SKM-1 treated with dmso at 0.1 percent for 144 hours (cell line): ENCODE data around the gene KRTAP4-7.
"Not testable (repeated sequence)": the region's sequence is repeated elsewhere in the genome, so short reads cannot be mapped to it uniquely, and the experiment has no call there.

Experiments
- DNase-seq: peaks from one replicate; lab custom pipeline; 2025; ENCODE audit not compliant: unreplicated experiment; lab: John Stamatoyannopoulos, UW

The KRTAP4-7 gene

DNA sequence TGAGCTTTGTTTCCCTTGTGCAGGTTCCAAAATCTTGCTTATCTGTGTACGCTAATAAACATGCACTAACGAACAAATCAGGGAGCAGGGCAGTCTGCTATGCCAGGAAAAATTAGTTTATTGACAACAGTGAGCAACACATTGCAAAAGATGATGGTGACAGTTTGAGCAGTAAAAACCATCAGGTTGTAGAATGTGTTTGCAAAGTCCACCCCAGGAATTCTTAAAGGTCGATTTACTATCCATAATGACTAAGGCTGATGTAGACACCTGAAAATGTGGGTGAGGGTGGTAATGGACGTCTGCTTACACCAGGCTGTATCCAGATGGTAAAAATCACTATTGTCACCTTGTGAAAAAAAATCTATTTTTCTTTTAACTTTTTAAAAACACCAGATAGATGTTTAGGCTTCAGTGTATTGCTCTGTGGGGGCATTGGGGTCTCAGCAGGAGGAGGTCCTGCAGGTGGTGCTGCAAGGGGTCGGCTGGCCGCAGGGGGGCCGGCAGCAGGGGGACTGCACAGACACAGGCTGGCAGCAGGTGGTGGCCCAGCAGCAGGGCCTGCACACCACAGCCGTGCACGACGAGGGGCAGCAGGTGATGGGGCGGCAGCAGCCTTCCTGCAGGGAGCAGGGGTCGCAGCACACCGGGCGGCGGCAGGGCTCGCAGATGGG lies 18.8 kb upstream of the KRTAP4-7 start:
- not testable (repeated sequence) for DNase-seq

DNA sequence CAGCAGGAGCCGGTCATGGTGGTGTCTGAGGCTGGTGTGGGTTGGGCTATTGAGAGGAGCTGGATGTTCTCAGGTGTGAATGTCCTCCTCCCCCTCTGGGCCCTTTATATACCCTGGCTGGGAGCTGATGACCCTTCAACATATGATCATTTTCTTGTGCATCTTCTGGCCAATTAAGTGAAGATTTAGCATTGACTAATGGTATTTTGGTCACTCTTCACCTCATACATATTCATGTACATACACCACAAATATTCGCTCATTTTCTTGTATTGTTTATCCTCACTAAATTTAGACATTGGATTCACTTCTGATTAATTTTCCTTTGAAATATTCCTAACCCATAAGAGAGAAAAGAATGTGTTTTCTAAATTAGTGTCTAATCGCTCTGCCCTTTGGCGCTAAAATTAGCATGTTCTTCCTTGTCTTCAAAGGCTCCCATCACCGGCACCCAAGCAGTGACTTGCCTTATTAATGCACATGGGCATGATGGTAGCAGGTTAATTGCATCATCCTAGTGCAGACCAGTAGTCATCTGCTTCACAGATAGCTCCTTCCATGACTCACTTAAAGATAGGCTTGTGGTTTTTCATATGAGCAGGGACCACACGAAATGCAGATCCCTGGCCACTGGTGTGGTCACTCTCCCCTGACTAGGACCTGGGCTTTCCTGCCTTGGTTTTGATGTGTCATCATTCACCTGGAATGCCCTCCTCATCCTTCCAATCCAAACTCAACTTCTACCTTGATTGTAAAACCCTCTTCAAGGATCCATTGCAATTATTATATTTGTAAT lies 17.9 kb upstream of the KRTAP4-7 start, which contains the start of gene KRTAP2-4:
Gene KRTAP2-4 (minus strand): TSS at position 51 of the 796 bp plus-strand sequence. CDS start 34 bp downstream, at position 17.
- DNase-seq = no peak

DNA sequence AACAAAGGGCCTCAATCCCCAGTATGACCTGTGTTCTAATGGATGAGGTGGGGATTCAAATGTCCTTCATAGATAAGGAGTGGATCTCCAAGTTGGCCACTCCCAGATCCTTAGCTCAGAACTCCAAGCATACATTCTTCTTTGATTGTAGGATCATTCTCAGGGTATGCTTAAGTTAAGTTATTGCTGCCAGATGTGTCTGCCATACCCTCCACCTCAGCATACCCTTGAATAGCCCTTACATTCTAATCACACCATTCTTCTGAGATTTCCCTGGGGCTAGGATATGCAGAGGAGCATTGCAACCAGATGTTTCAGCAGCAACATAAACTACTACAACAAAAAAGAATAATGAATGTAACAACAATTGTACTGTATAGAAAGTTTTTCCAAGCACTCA lies 16.7 kb upstream of the KRTAP4-7 start:
- DNase-seq = no peak

DNA sequence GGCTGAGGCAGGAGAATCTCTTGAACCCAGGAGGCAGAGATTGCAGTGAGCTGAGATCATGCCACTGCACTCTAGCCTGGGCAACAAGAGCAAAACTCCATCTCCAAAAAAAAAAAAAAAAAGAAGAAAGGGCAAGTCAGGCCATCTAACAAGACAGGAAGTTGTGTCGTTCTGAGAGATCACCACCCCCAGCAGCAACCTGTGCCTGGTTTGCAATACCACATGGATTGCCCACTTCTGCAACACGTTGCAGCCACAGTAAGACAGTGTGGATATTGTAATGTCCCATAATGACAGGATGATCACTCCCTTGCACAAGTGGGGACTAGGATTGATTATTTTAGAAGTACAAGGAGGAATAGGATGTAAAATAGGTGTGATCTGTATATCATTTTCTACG lies 14.9 kb upstream of the KRTAP4-7 start:
- DNase-seq = no peak

DNA sequence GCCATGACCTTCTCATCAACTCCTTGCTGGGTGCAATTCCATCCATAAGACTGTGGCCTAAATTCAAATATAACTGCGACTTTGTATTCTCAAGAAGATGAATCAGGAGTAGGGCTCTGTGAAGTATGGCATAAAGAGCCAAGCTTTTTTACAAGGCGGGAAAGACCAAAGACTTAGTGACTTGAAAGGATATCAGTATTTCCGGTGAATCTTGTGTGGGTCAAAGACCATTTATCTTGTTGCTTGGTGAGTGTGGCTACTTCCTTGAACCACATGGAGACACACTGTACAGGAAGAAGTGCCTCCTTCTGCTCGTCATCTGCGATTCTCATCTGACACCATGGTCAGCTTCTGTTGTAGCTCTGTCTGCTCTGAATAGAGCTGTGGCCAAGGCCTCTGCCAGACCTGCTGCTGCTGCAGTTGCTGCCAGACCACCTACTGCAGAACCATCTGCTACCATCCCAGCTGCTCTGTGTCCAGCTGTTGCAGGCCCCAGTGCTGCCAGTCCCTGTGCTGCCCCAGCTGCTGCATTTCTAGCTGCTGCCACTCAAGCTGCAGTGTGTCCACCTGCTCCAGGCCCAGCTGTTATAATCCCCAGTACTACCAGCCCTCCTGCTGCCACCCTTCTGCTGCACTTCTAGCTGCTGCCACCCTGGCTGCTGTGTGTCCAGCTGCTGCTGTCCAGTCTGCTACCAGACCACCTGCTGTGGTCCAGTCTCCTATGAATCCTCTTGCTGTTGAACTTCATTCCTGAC lies 12.2 kb upstream of the KRTAP4-7 start:
- no peak for DNase-seq

DNA sequence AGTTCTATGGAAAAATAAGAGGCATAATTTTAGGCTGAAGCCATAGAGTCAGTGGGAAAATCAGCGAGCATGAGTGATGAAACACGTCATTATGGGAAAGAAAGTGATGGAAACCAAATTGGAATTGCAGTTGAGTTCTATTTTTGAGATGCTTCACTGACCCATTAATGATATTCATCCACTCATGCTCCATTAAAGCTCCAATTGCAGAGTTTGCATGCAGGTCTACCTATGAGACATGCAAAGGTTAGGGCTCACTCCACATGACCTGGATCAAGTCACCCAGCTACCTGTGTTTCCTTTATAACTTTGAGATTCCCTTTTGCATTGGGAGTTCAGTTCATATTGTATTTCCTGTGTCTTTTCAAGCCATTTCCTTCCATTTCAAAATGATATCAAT lies 10.3 kb upstream of the KRTAP4-7 start:
- no peak for DNase-seq

DNA sequence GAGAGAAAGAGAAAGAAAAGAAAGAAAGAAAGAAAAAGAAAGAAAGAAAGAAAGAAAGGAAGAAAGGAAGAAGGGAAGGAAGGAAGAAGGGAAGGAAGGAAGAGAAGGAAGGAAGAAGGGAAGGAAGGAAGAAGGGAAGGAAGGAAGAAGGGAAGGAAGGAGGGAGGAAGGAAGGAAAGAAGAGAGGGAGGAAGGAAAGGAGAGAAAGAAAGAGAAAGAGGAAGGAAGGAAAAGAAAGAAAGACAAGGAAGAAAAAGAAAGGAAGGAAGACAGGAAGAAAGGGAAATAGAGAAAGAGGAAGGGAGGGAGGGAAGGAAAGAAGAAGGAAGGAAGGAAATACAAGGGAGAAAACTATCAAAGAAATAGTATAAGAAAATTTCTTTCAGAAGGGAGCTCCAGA lies 7.2 kb upstream of the KRTAP4-7 start:
- no peak for DNase-seq

DNA sequence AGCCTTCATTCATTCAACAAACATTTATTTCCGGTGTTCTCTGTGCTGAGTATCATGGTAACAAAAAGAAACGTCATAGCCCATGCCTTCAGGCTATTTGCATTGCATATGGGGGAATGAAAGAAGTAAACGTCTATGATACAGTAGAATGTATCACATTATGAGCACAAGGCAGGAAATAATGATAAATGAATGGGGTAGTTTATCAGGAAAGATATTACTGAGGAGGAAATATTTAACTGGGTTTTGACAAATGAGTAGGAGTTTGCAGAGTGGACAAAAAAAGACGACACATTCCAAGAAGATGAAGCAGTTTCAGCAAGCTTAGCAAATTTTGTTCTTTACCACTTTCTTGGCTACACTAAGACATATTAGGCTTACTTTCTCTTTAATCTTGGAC lies 1.3 kb upstream of the KRTAP4-7 start:
- DNase-seq = no peak

DNA sequence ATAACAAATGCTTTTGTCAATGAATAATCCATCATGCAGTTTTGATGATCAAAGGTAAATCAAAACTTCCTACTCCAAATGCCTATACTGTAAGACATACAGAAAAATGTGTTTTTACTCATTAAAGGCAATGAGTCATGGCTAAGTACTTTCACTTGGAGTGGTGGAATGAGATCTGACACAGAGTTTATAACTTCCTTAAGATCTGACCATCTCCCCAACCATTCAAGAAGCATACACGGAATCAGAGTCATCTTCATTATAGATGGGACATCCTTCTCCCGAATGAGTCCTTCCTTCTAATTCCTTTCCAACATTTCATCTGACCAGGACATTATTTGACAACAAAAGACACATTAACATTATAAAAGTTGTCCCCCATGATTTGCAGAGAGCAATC lies 523 bp upstream of the KRTAP4-7 start:
- DNase-seq = not testable (repeated sequence)

DNA sequence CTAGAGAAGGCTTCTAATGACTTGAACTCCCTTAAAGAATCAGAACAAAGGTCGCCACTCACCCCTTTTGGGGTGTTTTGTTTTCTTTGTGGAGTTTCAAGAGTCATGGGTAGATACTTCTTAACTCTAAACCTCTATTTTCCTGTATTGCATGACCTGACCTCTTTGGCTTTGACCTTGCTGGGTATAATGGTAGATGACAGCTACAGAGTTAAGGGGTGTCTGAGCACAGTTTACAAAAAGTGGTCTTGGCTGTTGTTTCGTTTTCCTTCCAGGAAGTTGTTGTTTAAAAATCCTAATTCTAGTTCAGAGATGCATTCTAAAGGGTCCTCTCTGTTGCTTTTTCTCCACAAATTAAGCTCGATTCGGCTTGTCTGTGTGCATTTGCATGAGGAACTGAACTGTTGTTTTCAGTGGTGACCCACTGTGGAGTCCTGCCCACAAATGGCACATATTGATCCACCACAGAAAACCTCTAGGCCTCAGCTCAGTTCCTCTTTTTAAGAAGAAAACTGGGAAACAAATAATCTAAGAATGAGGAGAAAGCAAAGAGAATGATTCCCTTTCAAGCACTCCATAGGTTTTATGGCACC lies 4.9 kb downstream of the KRTAP4-7 start:
- DNase-seq = not testable (repeated sequence)

DNA sequence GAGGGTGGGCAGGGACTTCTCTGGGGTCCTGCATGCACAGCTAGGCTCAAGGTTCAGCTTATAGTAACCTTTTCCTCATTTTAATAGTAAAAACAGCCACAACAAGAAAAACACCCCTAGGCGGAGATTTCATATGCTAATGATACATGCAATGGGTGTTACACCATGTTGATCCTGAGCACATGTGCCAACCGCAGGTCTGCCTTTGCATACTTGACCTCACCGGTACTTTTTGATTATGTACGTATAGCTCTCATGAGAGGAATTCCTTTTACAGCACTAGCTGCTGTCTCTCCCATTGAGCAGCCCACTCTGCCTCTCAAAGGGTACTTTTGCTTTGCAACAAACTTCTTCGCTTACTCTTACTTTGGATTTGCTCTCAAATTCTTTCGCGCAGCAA lies 12.1 kb downstream of the KRTAP4-7 start:
- DNase-seq = no peak

DNA sequence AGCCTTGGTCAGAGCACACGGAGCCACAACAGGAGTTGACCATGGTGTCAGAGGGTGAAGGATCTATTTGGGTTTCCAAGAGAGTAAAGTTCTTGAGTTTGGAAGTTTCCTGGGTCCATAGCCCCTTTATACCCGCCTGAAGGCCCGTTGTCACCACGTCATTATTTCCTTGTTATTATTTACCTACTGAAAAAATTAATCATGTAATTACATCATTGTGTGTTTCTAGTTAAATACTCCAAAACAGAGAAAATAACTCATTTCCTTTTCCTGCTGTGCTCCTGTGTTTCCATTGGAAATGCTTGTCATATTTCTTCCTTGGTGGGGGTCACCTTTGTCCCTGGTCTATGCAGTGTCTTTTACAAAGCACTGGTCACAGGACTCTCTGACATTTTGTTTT lies 14.1 kb downstream of the KRTAP4-7 start, which contains the start of gene KRTAP4-8:
Gene KRTAP4-8 (minus strand): TSS at position 101 of the 400 bp plus-strand sequence. CDS start 58 bp downstream, at position 43.
- no peak for DNase-seq

DNA sequence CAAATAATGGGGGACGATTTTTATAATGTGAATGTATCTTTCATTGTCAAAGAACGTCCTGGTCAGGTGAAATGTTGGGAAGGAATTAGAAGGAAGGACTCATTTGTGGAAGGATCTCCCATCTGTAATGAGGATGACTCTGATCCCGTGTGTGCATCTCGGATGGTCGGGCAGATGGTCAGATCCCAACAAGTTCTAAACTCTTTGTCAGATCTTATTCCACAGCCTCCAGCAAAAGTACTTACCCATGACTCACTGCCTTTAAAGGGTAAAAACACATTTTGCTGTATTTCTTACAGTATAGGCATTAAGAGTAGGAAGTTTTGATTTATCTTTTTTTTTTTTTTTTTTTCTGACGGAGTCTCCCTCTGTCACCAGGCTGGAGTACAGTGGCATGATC lies 14.5 kb downstream of the KRTAP4-7 start:
- DNase-seq = no peak

DNA sequence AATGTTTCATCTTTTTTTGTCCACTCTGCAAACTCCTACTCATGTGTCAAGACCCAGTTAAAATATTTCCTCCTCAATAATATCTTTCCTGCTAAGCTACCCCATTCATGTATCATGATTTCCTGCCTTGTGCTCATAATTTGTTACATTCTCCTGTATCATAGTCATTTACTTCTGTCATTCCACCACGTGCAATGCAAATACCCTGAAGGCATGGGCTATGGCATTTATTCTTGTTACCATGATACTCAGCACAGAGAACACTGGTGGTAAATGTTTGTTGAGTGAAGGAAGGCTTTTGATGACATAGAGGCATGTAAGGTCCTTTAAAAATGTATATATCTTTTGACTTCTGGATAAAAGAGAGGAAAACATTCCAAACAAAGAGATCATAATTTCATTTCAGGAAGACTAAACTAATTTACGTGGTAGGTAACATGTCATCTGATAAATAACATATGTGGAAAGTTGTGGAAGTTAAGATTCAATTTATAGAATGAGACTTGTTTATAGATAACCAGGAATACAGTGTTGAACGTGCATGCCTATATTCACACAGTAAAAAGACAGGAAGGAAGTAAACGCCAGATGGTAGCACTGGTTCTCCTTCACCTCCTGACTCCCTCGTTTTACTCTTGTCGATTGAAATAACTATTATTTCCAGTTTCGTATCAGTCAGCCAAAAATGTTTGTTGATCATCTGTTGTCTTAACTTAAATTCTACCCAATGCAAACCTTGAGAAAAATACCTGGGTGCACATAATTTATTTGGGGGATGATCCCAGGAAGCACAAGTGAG lies 15.9 kb downstream of the KRTAP4-7 start:
- DNase-seq = not testable (repeated sequence)

DNA sequence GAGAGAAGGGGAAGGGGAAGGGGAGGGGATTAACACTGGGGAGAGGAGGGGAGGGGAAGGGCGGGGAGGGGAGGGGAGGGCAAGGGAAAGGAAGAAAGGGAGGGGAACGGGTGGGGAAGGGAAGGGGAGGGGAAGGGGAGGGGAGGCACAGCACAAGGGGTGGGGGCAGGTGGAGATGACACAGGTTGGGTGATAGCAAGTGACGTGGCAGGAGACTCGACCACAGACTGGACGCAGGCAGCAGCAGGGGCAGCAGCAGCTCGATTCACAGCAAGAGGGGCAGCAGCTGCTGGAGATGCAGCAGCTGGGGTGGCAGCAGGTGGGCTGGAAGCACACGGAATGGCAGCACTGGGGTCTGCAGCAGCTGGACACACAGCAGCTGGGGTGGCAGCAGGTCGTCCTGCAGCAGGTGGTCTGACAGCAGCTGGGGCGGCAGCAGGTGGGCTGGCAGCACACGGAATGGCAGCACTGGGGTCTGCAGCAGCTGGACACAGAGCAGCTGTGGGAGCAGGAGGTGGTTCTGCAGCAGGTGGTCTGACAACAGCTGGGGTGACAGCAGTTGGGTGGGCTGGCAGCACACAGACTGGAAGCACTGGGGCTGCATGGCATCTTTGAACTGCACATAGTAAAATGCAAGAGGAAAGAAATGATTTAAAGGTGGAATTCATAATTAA lies 17.8 kb downstream of the KRTAP4-7 start, which contains the start of gene KRTAP4-16:
Gene KRTAP4-16 (minus strand): TSS at position 624 of the 674 bp plus-strand sequence. CDS start 0 bp downstream, at position 624.
- no peak for DNase-seq

DNA sequence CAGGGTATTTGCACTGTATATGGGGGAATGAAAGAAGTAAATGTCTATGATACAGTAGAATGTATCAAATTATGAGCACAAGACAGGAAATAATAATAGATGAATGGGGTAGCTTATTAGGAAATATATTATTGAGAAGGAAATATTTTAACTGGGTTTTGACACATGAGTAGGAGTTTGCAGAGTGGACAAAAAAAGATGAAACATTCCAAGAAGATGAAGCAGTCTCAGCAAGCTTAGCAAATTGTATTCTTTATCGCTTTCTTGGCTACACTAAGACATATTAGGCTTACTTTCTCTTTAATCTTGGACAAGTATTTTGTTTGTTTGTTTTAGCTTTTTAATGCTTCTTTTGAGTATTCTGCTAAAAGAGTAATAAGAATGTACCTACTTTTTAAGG lies 19.9 kb downstream of the KRTAP4-7 start:
- DNase-seq = no peak

DNA sequence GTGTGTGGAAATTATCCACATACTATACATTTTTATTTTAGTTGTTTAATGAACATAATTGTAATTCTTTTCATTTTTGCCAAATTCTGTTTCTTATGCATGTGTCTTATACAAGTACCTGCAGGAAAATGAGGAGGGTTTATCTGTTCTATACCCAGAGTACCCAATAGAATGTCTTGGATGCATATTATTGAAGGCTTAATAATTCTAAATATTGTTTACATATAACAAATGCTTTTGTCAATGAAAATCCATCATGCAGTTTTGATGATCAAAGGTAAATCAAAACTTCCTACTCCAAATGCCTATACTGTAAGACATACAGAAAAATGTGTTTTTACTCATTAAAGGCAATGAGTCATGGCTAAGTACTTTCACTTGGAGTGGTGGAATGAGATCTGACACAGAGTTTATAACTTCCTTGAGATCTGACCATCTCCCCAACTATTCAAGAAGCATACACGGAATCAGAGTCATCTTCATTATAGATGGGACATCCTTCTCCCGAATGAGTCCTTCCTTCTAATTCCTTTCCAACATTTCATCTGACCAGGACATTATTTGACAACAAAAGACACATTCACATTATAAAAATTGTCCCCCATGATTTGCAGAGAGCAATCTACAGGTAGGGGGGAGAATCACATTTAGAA lies 20.6 kb downstream of the KRTAP4-7 start:
- DNase-seq = not testable (repeated sequence)

DNA sequence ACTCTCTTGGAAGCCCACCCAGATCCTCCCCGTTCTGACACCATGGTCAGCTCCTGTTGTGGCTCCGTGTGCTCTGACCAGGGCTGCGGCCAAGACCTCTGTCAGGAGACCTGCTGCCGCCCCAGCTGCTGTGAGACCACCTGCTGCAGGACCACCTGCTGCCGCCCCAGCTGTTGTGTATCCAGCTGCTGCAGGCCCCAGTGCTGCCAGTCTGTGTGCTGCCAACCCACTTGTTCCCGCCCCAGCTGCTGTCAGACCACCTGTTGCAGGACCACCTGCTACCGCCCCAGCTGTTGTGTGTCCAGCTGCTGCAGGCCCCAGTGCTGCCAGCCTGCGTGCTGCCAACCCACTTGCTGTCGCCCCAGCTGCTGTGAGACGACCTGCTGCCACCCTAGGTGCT lies 21.4 kb downstream of the KRTAP4-7 start, which contains the start of gene KRTAP4-9:
Gene KRTAP4-9 (plus strand): TSS at position 43 of the 400 bp plus-strand sequence. CDS start 0 bp downstream, at position 43.
- not testable (repeated sequence) for DNase-seq

DNA sequence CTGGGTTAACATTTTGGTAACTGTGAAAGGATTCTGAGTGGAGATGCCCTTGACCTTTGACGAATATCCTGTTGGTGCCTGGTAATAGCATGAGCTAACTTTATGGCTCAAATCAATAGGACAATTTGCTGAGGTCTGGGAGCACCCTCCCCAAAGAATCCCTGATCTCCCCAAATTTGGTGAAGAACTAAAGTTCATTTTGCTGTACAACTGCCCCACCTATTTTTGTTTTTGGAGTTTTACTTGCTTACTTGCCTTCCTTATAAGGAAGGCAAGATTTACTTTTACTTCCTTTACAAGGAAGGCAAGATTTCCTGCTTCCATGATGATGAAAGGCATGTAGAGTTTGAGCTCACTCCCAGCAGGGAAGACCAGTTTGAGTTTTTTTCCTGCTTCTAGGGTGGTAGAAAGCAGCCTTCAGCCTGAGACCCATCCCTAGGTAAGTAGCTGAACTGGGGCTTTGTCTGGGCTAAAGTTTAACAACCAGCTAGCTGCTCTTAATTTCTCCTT lies 24.0 kb downstream of the KRTAP4-7 start:
- DNase-seq = no peak
